GM12878 (cell line): ENCODE data around the gene MACROD2. TPM values are rescaled to one million over a fixed set of nuclear protein-coding genes. Genes with fewer than 3 reads are reported as not detected.

Experiments
- ATAC-seq: fragments of 200-7000 bp; cut with Tn5 transposase; 3 replicates; pipeline ENCODE4 v1.9.1; 2020; ENCODE audit warnings: mild to moderate bottlenecking, moderate library complexity
- BruUV-seq: library from RNA; stranded (reverse); fragments of 400-500 nt; replicated peaks from 2 replicates; lab custom pipeline; 2021; lab: Mats Ljungman, UMichigan
- CTCF ChIA-PET: fragments of 300-600 bp; sonication (Branson Sonifier 250); formaldehyde crosslinking; extraction: SDS; loops from one replicate; lab custom pipeline; 2021; ENCODE audit warnings: inconsistent platforms; lab: Yijun Ruan, JAX
- POLR2A ChIA-PET: fragments of 350-600 bp; formaldehyde crosslinking; extraction: SDS; loops from one replicate; lab custom pipeline; 2021; ENCODE audit warnings: inconsistent platforms; lab: Charles Lee
- RAD21 ChIA-PET: fragments of 300-600 bp; sonication (Branson Sonifier 250); formaldehyde crosslinking; loops from one replicate; lab custom pipeline; 2023; ENCODE audit warnings: antibody characterized with exemption; ENCODE audit not compliant: unreplicated experiment; lab: Charles Lee
- SMC1A ChIA-PET: fragments of 300-600 bp; sonication (Branson Sonifier 250); formaldehyde crosslinking; loops from one replicate; lab custom pipeline; 2023; ENCODE audit not compliant: unreplicated experiment, uncharacterized antibody; lab: Charles Lee
- DNase-seq: peaks from one replicate; pipeline ENCODE4 v3.0.0-alpha.2; 2011; ENCODE audit warnings: low read depth, low spot score
- FAIRE-seq: peaks from 3 replicates; lab custom pipeline; 2011; peaks lifted over from hg19 to GRCh38; lab: Jason Lieb, UNC
- H2AFZ ChIP-seq: 2 replicates; pipeline ENCODE4 v1.6.0; 2011; ENCODE audit warnings: low read depth, low read length, control low read depth; ENCODE audit not compliant: control insufficient read depth
- H3K27ac ChIP-seq: 2 replicates; pipeline ENCODE4 v1.5.1; 2011; ENCODE audit warnings: control low read depth; ENCODE audit not compliant: control insufficient read depth, insufficient read depth
- H3K27me3 ChIP-seq, 2 experiments: replicated peaks in 1 of 2; 2 replicates each; pipeline versions ENCODE4 v1.6.0 to v1.6.1; 2011; ENCODE audit warnings: low read length in 1 of 2; ENCODE audit not compliant: control insufficient read depth in 2 of 2, insufficient read depth in 2 of 2
- H3K36me3 ChIP-seq, 2 experiments: 2 replicates each; pipeline ENCODE4 v1.5.1; 2011; ENCODE audit warnings: low read length in 1 of 2; ENCODE audit not compliant: control insufficient read depth in 2 of 2, insufficient read depth in 2 of 2
- H3K4me1 ChIP-seq: 2 replicates; pipeline ENCODE4 v1.6.1; 2011; ENCODE audit warnings: mild to moderate bottlenecking, low read length, moderate library complexity, mixed read lengths; ENCODE audit not compliant: control insufficient read depth, insufficient read depth
- H3K4me2 ChIP-seq: 2 replicates; pipeline ENCODE4 v1.6.0; 2011; ENCODE audit warnings: control low read depth; ENCODE audit not compliant: control insufficient read depth, insufficient read depth
- H3K4me3 ChIP-seq: fragments of 200-600 bp; sonication (generic); 2 replicates; pipeline ENCODE4 v1.5.1; 2016
- H3K79me2 ChIP-seq: 2 replicates; pipeline ENCODE4 v1.6.0; 2011; ENCODE audit warnings: low read length; ENCODE audit not compliant: control insufficient read depth, insufficient read depth
- H3K9ac ChIP-seq: 2 replicates; pipeline ENCODE4 v1.8.0; 2011; ENCODE audit warnings: low read length, control low read depth, mixed read lengths; ENCODE audit not compliant: control insufficient read depth, insufficient read depth
- H3K9me3 ChIP-seq: replicated peaks from 3 replicates; pipeline ENCODE4 v1.5.1; 2011; ENCODE audit warnings: mild to moderate bottlenecking, low read length; ENCODE audit not compliant: control insufficient read depth, insufficient read depth
- H4K20me1 ChIP-seq: 2 replicates; pipeline ENCODE4 v1.6.0; 2011; ENCODE audit not compliant: control insufficient read depth, insufficient read depth
- BHLHE40 ChIP-seq, 2 experiments: fragments of 450-650 bp in 1 of 2; IDR thresholded peaks; 2 replicates each; pipeline ENCODE4 v1.6.1; 2011 to 2017; ENCODE audit warnings: low read depth in 2 of 2, borderline replicate concordance in 1 of 2, improper control_type of control experiment in 1 of 2, low read length in 1 of 2, mild to moderate bottlenecking in 1 of 2
- EP300 ChIP-seq, 2 experiments: fragments of 150-350 bp in 1 of 2; IDR thresholded peaks; 2 replicates each; pipeline ENCODE4 v1.6.1; 2011 to 2012; ENCODE audit warnings: low read depth in 2 of 2, low read length in 2 of 2, borderline replicate concordance in 1 of 2, improper control_type of control experiment in 1 of 2, inconsistent platforms in 1 of 2; ENCODE audit not compliant: control insufficient read depth in 1 of 2
- ETV6 ChIP-seq, 2 experiments: fragments of 450-650 bp in 1 of 2; IDR thresholded peaks in 1 of 2; conservative IDR thresholded peaks in 1 of 2; 2 replicates each; pipeline ENCODE4 v1.6.1; 2014; ENCODE audit warnings: antibody characterized with exemption in 1 of 2, borderline replicate concordance in 1 of 2, low read depth in 1 of 2, mild to moderate bottlenecking in 1 of 2, moderate library complexity in 1 of 2
- JUNB ChIP-seq: IDR thresholded peaks from 2 replicates; pipeline ENCODE4 v1.6.1; 2016; ENCODE audit warnings: antibody characterized with exemption, mild to moderate bottlenecking
- MEF2A ChIP-seq: IDR thresholded peaks from 2 replicates; pipeline ENCODE4 v1.6.1; 2011; ENCODE audit warnings: low read depth, mild to moderate bottlenecking, low read length, moderate library complexity; ENCODE audit not compliant: insufficient read depth
- MTA3 ChIP-seq: IDR thresholded peaks from 2 replicates; pipeline ENCODE4 v1.6.1; 2012; ENCODE audit warnings: low read length, inconsistent platforms, borderline replicate concordance
- NFIC ChIP-seq: IDR thresholded peaks from 2 replicates; pipeline ENCODE4 v1.6.1; 2012; ENCODE audit warnings: low read depth, mild to moderate bottlenecking, inconsistent platforms, low read length, moderate library complexity
- RBBP5 ChIP-seq: fragments of 200-600 bp; sonication (generic); conservative IDR thresholded peaks from 2 replicates; pipeline ENCODE4 v1.6.1; 2016
- RCOR1 ChIP-seq: conservative IDR thresholded peaks from 2 replicates; pipeline ENCODE4 v1.6.1; 2012; ENCODE audit warnings: low read depth, low read length, improper control_type of control experiment
- ZNF217 ChIP-seq: fragments of 450-650 bp; IDR thresholded peaks from 2 replicates; pipeline ENCODE4 v1.6.1; 2017; ENCODE audit warnings: antibody characterized with exemption, mild to moderate bottlenecking
- ZNF622 ChIP-seq: fragments of 450-650 bp; IDR thresholded peaks from 2 replicates; pipeline ENCODE4 v1.6.1; 2017; ENCODE audit warnings: mild to moderate bottlenecking, inconsistent platforms
- WGBS: methylation state at CpG from one replicate; pipeline ENCODE4 v1.1.6; 2016; ENCODE audit warnings: low lambda C conversion rate; ENCODE audit not compliant: insufficient replicate concordance, insufficient coverage; ENCODE audit errors: missing lambda C conversion rate; 5-methylcytosine and 5-hydroxymethylcytosine counted together
- in situ Hi-C: fragments of 300-500 bp; cut with MboI; formaldehyde crosslinking; loops from 9 replicates; pipeline ENCODE4 v1.14.3; 2018; ENCODE audit warnings: mixed read lengths
- intact Hi-C: fragments of 100-400 bp; cut with micrococcal nuclease; formaldehyde crosslinking; loops from one replicate; pipeline ENCODE4 v1.14.2; 2022; ENCODE audit not compliant: unreplicated experiment
- polyA plus RNA-seq, 11 experiments: library from polyadenylated mRNA; depleted of rRNA in 4 of 11; unstranded in 6 of 11; stranded (reverse) in 5 of 11; fragments of >200 nt; fragmentation: Nextera tagmentation in 4 of 11; fragmentation: Illumina TruSeq in 1 of 11; extraction: Ambion mirVana in 4 of 11; extraction: Trizol in 1 of 11; gene quantifications; 1 replicate in 1 of 11; 2 replicates in 10 of 11; pipeline versions ENCODE4 v1.2.1 to v1.2.3, GENCODE V29; 2011 to 2016; ENCODE audit warnings: inconsistent platforms in 2 of 11, missing spikeins in 2 of 11, low read depth in 1 of 11
- total RNA-seq, 4 experiments: library from RNA; depleted of rRNA in 3 of 4; stranded (reverse); fragments of >200 nt in 3 of 4; fragmentation: Illumina TruSeq in 1 of 4; extraction: Trizol in 1 of 4; gene quantifications; 2 replicates each; pipeline versions ENCODE4 v1.2.1 to v1.2.3, GENCODE V29; 2013 to 2021

The MACROD2 gene
- total and polyA plus RNA-seq, 10 of the 15 experiments (the other 5 are each of a cell fraction or from before 2014, with no cell fraction given): 1.1 to 21.5 (median 2.2) TPM

- no peak overlapping the region for H3K9ac ChIP-seq
- RAD21 ChIA-PET: no interaction called here
These were observed 1615.5 kb downstream of the MACROD2 start for GRCh38 chr20:15610787-15611186.

DNA sequence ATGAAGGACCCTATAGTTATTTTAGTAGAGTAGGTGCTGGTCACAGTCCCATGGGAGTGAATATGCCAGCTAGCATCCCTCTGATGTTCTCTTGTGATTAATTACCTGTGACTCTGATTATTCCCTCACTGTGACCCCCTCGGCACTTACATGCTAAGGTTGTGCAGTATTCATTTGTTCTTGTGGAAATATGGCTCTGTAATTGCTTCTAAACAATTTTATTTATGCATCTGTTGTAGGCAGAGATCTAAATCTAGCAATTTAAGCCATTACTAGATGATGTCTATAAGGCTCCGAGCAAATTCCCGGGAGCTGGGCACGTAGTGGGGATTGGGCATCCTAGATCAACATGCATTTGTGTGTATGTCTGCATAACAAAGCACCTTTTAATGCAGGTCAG is 1616.2 kb downstream of the MACROD2 start:
- RAD21 ChIA-PET: no interaction called here
- 88% methylated on average over 4 of the region's 4 CpGs for WGBS
- CTCF ChIA-PET: no interaction called here
- Histone ChIP-seq H3K9ac (no peak overlapping the region), H3K79me2 (no peaks in the 10 kb centered on the region), H3K36me3 (no peaks in the 10 kb centered on the region), H3K27me3 (no peaks in the 10 kb centered on the region)
- DNase-seq: no peak
- no peak for TF ChIP-seq ZNF622
- no peak for TF ChIP-seq BHLHE40 (IDR thresholded peaks at IDR 0.05; ENCODE audit: borderline replicate concordance in 1 of 2, low read depth in 2 of 2, low read length in 1 of 2)
- no peak for TF ChIP-seq RCOR1
- no peak for TF ChIP-seq MEF2A
- TF ChIP-seq, all 136 proteins: peak for 0
- H3K4me2 ChIP-seq: no peak overlapping the region
- in situ Hi-C loops: no loop called here
- no TSS peak for BruUV-seq
- H3K4me3 ChIP-seq: no peak overlapping the region
- FAIRE-seq (no peak), ATAC-seq (no peak)
- H3K9me3 ChIP-seq: no peaks in the 10 kb centered on the region
- H2AFZ ChIP-seq: no peak overlapping the region
- POLR2A ChIA-PET: no interaction called here
- SMC1A ChIA-PET: no interaction called here
- H3K27ac ChIP-seq: no peak overlapping the region
- no peaks in the 10 kb centered on the region for H4K20me1 ChIP-seq
- intact Hi-C loops: no loop called here
- no peaks in the 10 kb centered on the region for H3K4me1 ChIP-seq

More at GRCh38 chr20:15610787-15611186, 1615.5 kb downstream of the MACROD2 start:
- Histone ChIP-seq H3K36me3 (no peaks in the 10 kb centered on the region), H3K79me2 (no peaks in the 10 kb centered on the region), H3K27me3 (no peaks in the 10 kb centered on the region), H3K4me2 (no peak overlapping the region), H3K27ac (no peak overlapping the region), H2AFZ (no peak overlapping the region), H3K4me3 (no peak overlapping the region), H3K4me1 (no peaks in the 10 kb centered on the region), H3K9me3 (no peaks in the 10 kb centered on the region), H4K20me1 (no peaks in the 10 kb centered on the region)
- no peak for DNase-seq
- no peak for ATAC-seq
- SMC1A ChIA-PET: no interaction called here
- TF ChIP-seq ZNF217 (no peak), JUNB (peak; percentile 52; the same call in 1 of the 2 replicates), EP300 (IDR thresholded peaks at IDR 0.05; ENCODE audit: borderline replicate concordance in 1 of 2, control insufficient read depth in 1 of 2, low read depth in 2 of 2, low read length in 2 of 2) (no peak), NFIC (0 out of 2 replicates have a peak, but pooled peaks have one; percentile 22), RBBP5 (no peak), ETV6 (conservative IDR thresholded peaks at IDR 0.05 in 1 of 2, IDR thresholded peaks at IDR 0.05 in 1 of 2; ENCODE audit: borderline replicate concordance in 1 of 2, low read depth in 1 of 2) (no peak), MTA3 (no peak), ZNF622 (no peak)
- WGBS: 2% methylated on average over 2 of the region's 2 CpGs
- in situ Hi-C loops: no loop called here
- BruUV-seq: no TSS peak
- POLR2A ChIA-PET: no interaction called here
- CTCF ChIA-PET: no interaction called here
- intact Hi-C loops: no loop called here
- FAIRE-seq: no peak
